Right atrium auricular region (tissue), 2 donors: Measurements from ENCODE around the gene CD177. TPM values are rescaled to one million over a fixed set of nuclear protein-coding genes. Genes with fewer than 3 reads are reported as not detected.
"Not testable (repeated sequence)": the region's sequence is repeated elsewhere in the genome, so short reads cannot be mapped to it uniquely, and the experiment has no call there.

Experiments
- DNase-seq: peaks from one replicate; pipeline ENCODE4 v3.0.0-alpha.2; 2019; ENCODE audit warnings: low spot score
- H3K27ac ChIP-seq, 2 donors: fragments of 200-600 bp; sonication (generic); 1 replicate in 1 of 2; 2 replicates in 1 of 2; pipeline ENCODE4 v1.5.1; 2016 to 2019
- H3K27me3 ChIP-seq, 2 donors: fragments of 200-600 bp; sonication (generic); one replicate each; pipeline versions ENCODE4 v1.5.1 to v1.6.0; 2017 to 2019
- H3K36me3 ChIP-seq: fragments of 200-600 bp; sonication (generic); one replicate; pipeline ENCODE4 v1.5.1; 2016
- H3K4me1 ChIP-seq, 2 donors: fragments of 200-600 bp; sonication (generic); one replicate each; pipeline versions ENCODE4 v1.5.1 to v1.6.0; 2017 to 2019
- H3K4me3 ChIP-seq, 2 donors: fragments of 200-600 bp; sonication (generic); 1 replicate in 1 of 2; 2 replicates in 1 of 2; pipeline ENCODE4 v1.5.1; 2017 to 2019; ENCODE audit warnings: mild to moderate bottlenecking in 1 of 2, moderate library complexity in 1 of 2
- H3K9me3 ChIP-seq, 2 donors: fragments of 200-600 bp; sonication (generic); one replicate each; pipeline ENCODE4 v1.5.1; 2019
- CTCF ChIP-seq, 2 donors: fragments of 200-600 bp; sonication (generic); IDR thresholded peaks; one replicate each; pipeline ENCODE4 v1.5.1; 2019; ENCODE audit warnings: antibody characterized with exemption in 2 of 2
- total RNA-seq, 2 donors: library from RNA; depleted of rRNA; stranded (reverse); fragments of >200 nt; gene quantifications; one replicate each; pipeline ENCODE4 v1.1.0, GENCODE V29; 2016

CD177 gene
- total RNA-seq, 2 donors from 2014 or later: 0.93 to 2.9 TPM

- no peak overlapping the region for H3K4me3 ChIP-seq
- no peaks in the 10 kb centered on the region for H3K36me3 ChIP-seq
- H3K4me1 ChIP-seq: no peaks in the 10 kb centered on the region
- no peaks in the 10 kb centered on the region for H3K27me3 ChIP-seq
- no peak for TF ChIP-seq CTCF (IDR thresholded peaks at IDR 0.05)
- DNase-seq: no peak
- H3K9me3 ChIP-seq: no peaks in the 10 kb centered on the region
- H3K27ac ChIP-seq: no peak overlapping the region
These were observed 36.7 kb upstream of the CD177 start for GRCh38 chr19:43316591-43317319.

GRCh38 chr19:43318203-43318602 is 35.3 kb upstream of the CD177 start:
- H3K27me3 ChIP-seq: no peaks in the 10 kb centered on the region
- H3K4me1 ChIP-seq: no peaks in the 10 kb centered on the region
- TF ChIP-seq CTCF (IDR thresholded peaks at IDR 0.05): no peak
- no peak overlapping the region for H3K4me3 ChIP-seq
- H3K36me3 ChIP-seq: no peaks in the 10 kb centered on the region
- no peak overlapping the region for H3K27ac ChIP-seq
- DNase-seq: no peak
- H3K9me3 ChIP-seq: no peaks in the 10 kb centered on the region

- Histone ChIP-seq H3K27me3 (no peaks in the 10 kb centered on the region), H3K4me3 (no peak overlapping the region), H3K36me3 (no peaks in the 10 kb centered on the region), H3K4me1 (no peaks in the 10 kb centered on the region), H3K9me3 (no peaks in the 10 kb centered on the region), H3K27ac (no peak overlapping the region)
- DNase-seq: no peak
- no peak for TF ChIP-seq CTCF (IDR thresholded peaks at IDR 0.05)
These were observed 34.6 kb upstream of the CD177 start for GRCh38 chr19:43318796-43319314.

GRCh38 chr19:43320546-43320945 is 32.9 kb upstream of the CD177 start:
- no peak overlapping the region for H3K4me3 ChIP-seq
- no peaks in the 10 kb centered on the region for H3K9me3 ChIP-seq
- no peaks in the 10 kb centered on the region for H3K27me3 ChIP-seq
- no peak for TF ChIP-seq CTCF (IDR thresholded peaks at IDR 0.05)
- H3K4me1 ChIP-seq: no peaks in the 10 kb centered on the region
- no peak overlapping the region for H3K27ac ChIP-seq
- no peak for DNase-seq
- H3K36me3 ChIP-seq: no peaks in the 10 kb centered on the region

GRCh38 chr19:43326761-43327160 is 26.7 kb upstream of the CD177 start:
- H3K4me1 ChIP-seq, H3K36me3 ChIP-seq, DNase-seq, H3K27me3 ChIP-seq, H3K4me3 ChIP-seq, H3K27ac ChIP-seq, H3K9me3 ChIP-seq: not testable (repeated sequence)

GRCh38 chr19:43328561-43328960 is 24.9 kb upstream of the CD177 start:
- H3K27me3 ChIP-seq, H3K9me3 ChIP-seq, H3K4me3 ChIP-seq, H3K4me1 ChIP-seq, H3K27ac ChIP-seq, H3K36me3 ChIP-seq, DNase-seq: not testable (repeated sequence)

- H3K4me3 ChIP-seq, DNase-seq, H3K27me3 ChIP-seq, H3K4me1 ChIP-seq, H3K27ac ChIP-seq, H3K9me3 ChIP-seq, H3K36me3 ChIP-seq: not testable (repeated sequence)
These were observed 24.4 kb upstream of the CD177 start for GRCh38 chr19:43329049-43329448.
